ENCODE measurements around the gene NTN5. TPM values are rescaled to one million over a fixed set of nuclear protein-coding genes. Genes with fewer than 3 reads are reported as not detected.

Gene NTN5
- total RNA-seq, 1 donor from 2014 or later, result under 0.01 TPM

DNA sequence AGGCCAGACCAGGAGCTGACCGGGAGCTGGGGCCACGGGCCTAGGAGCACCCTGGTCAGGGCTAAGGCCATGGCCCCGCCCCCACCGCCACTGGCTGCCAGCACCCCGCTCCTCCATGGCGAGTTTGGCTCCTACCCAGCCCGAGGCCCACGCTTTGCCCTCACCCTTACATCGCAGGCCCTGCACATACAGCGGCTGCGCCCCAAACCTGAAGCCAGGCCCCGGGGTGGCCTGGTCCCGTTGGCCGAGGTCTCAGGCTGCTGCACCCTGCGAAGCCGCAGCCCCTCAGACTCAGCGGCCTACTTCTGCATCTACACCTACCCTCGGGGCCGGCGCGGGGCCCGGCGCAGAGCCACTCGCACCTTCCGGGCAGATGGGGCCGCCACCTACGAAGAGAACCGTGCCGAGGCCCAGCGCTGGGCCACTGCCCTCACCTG lies 46.9 kb downstream of the NTN5 start:
- Histone ChIP-seq H3K9me3 (ENCODE audit: control insufficient read depth in 3 of 3, low read length in 3 of 3) (no peaks in the 10 kb centered on the region), H3K36me3 (ENCODE audit: control insufficient read depth in 3 of 3, insufficient read depth in 3 of 3, low read length in 3 of 3) (peaks cover 3 to 11% (median 9%) of the 10 kb centered on the region in 3 donors), H3K9ac (ENCODE audit: low read depth in 1 of 3, low read length in 3 of 3) (peak overlapping the region in 1 of 3 donors; percentile 16), H3K27me3 (ENCODE audit: control insufficient read depth in 3 of 3, insufficient read depth in 3 of 3, low read length in 3 of 3) (no peaks in the 10 kb centered on the region), H3K4me1 (ENCODE audit: control insufficient read depth in 3 of 3, insufficient read depth in 3 of 3, low read length in 3 of 3) (peaks cover 36 to 39% (median 37%) of the 10 kb centered on the region in 3 donors), H3K27ac (ENCODE audit: low read depth, low read length) (no peak overlapping the region), H3K4me3 (ENCODE audit: low read length in 3 of 3) (no peak overlapping the region)

DNA sequence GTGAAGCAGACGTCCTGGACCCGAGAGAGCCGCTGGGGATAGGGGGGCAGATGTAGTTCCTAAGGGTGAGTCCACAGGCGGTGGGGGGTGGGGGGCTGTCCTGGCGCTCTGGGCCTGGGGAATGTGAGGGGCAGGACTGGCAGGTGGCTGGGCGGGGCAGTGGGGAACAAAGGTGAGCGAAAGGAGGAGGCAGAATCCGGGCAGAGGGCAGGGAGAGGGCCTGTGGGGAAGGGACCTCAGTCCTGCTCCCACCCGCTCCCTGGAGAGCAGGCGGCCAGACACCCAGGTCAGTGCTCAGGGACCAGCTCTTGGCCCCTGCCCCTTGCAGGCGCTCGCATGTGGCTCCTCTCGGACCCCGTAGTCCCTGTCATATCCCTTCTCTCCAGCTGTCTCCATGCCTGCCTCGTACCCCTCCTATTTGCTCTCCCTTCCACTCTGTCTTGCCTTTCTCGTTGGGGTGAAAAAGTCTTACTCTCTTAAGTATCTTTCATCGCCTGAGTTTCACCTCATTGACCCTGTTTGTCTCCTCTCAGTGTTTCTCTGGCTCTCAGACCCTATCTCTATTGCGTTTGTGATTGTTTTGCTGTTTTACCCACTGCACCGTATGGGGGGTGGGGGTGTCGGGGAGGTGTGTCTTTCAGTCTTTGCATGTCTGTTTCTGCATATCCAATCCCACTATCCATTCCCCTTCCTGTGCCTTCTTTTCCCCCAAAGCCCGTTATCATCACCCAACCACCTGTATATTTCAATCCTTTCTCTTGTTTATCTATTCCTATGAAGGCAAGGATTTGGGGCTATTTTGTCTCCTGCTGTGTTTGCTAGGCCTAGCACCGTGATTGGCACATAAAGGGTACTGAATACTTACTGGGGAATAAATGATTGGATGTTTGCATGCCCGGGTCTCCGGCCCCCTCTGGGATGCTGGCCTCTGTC lies 47.8 kb downstream of the NTN5 start:
- H3K27me3 ChIP-seq (ENCODE audit: control insufficient read depth in 3 of 3, insufficient read depth in 3 of 3, low read length in 3 of 3), result no peaks in the 10 kb centered on the region
- peaks cover 3 to 8% (median 3%) of the 10 kb centered on the region in 3 donors for H3K36me3 ChIP-seq (ENCODE audit: control insufficient read depth in 3 of 3, insufficient read depth in 3 of 3, low read length in 3 of 3)
- peak overlapping the region; percentile 74 for H3K27ac ChIP-seq (ENCODE audit: low read depth, low read length)
- no peaks in the 10 kb centered on the region for H3K9me3 ChIP-seq (ENCODE audit: control insufficient read depth in 3 of 3, low read length in 3 of 3)
- H3K9ac ChIP-seq (ENCODE audit: low read depth in 1 of 3, low read length in 3 of 3), result peak overlapping the region; percentile 33 to 89 (median 81)
- H3K4me3 ChIP-seq (ENCODE audit: low read length in 3 of 3), result peak overlapping the region; percentile 59 to 78 (median 78)
- peaks cover 30 to 33% (median 31%) of the 10 kb centered on the region in 3 donors for H3K4me1 ChIP-seq (ENCODE audit: control insufficient read depth in 3 of 3, insufficient read depth in 3 of 3, low read length in 3 of 3)

- Histone ChIP-seq H3K4me1 (ENCODE audit: control insufficient read depth in 3 of 3, insufficient read depth in 3 of 3, low read length in 3 of 3) (peaks cover 28 to 34% (median 32%) of the 10 kb centered on the region in 3 donors), H3K9ac (ENCODE audit: low read depth in 1 of 3, low read length in 3 of 3) (peak overlapping the region; percentile 66 to 89 (median 81)), H3K27me3 (ENCODE audit: control insufficient read depth in 3 of 3, insufficient read depth in 3 of 3, low read length in 3 of 3) (no peaks in the 10 kb centered on the region), H3K4me3 (ENCODE audit: low read length in 3 of 3) (peak overlapping the region; percentile 72 to 78 (median 78)), H3K36me3 (ENCODE audit: control insufficient read depth in 3 of 3, insufficient read depth in 3 of 3, low read length in 3 of 3) (peaks cover 0 to 3% (median 2%) of the 10 kb centered on the region in 3 donors), H3K27ac (ENCODE audit: low read depth, low read length) (peak overlapping the region; percentile 74), H3K9me3 (ENCODE audit: control insufficient read depth in 3 of 3, low read length in 3 of 3) (no peaks in the 10 kb centered on the region)
Observed at GRCh38 chr19:48624067-48624594, 48.7 kb downstream of the NTN5 start.

GRCh38 chr19:48623556-48624066 lies 49.2 kb downstream of the NTN5 start:
- Histone ChIP-seq H3K27me3 (ENCODE audit: control insufficient read depth in 3 of 3, insufficient read depth in 3 of 3, low read length in 3 of 3) (no peaks in the 10 kb centered on the region), H3K36me3 (ENCODE audit: control insufficient read depth in 3 of 3, insufficient read depth in 3 of 3, low read length in 3 of 3) (peaks cover 0 to 3% (median 2%) of the 10 kb centered on the region in 3 donors), H3K4me1 (ENCODE audit: control insufficient read depth in 3 of 3, insufficient read depth in 3 of 3, low read length in 3 of 3) (peaks cover 28 to 35% (median 34%) of the 10 kb centered on the region in 3 donors), H3K4me3 (ENCODE audit: low read length in 3 of 3) (peak overlapping the region; percentile 69 to 72 (median 69)), H3K9me3 (ENCODE audit: control insufficient read depth in 3 of 3, low read length in 3 of 3) (no peaks in the 10 kb centered on the region), H3K27ac (ENCODE audit: low read depth, low read length) (peak overlapping the region; percentile 71), H3K9ac (ENCODE audit: low read depth in 1 of 3, low read length in 3 of 3) (peak overlapping the region; percentile 66 to 75 (median 70))

DNA sequence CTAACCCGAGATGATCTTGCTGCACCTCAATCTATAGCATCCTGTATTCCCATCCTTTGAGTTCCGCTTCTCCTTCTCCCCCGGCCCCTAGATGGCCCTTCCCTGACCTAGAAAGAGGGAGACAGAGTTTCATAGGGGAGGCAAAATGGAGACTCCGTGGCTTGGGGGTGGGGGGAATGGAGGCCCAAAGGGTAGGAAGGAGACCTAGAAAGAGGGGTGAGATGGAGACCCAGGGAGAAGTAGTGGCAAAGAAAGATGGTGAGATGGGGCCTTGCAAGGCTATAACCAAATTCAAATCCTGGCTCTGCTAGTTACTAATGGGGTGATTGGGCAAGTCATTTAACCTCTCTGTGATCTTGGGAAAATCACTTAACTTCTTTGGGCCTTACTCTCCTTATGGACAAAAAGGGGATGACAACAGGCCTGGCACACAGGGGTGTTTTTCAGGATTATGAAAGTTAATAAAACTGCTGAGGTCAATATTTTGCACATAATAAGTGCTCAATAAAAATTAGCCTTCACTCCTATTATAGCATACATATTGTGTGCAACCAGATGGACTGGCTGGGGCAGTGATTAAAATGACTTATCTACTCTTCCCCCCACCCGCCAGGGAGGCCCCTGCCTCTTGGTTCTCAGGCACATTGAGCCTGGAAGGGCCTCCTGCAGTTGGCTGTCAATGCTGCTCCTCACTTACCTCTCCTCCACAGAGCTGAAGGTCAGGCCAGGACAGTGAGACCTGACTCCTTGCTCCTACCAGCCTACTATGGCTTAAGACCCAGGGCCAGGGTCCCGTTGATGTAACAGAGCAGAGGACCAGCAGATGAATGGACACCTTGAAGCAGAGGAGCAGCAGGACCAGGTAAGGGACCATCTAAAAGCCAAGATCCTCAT lies 52.9 kb downstream of the NTN5 start:
- Histone ChIP-seq H3K9ac (ENCODE audit: low read depth in 1 of 3, low read length in 3 of 3) (peak overlapping the region; percentile 86 to 94 (median 89)), H3K27me3 (ENCODE audit: control insufficient read depth in 3 of 3, insufficient read depth in 3 of 3, low read length in 3 of 3) (no peaks in the 10 kb centered on the region), H3K27ac (ENCODE audit: low read depth, low read length) (peak overlapping the region; percentile 87), H3K4me3 (ENCODE audit: low read length in 3 of 3) (peak overlapping the region; percentile 91 to 97 (median 95)), H3K36me3 (ENCODE audit: control insufficient read depth in 3 of 3, insufficient read depth in 3 of 3, low read length in 3 of 3) (peaks cover 24 to 29% (median 28%) of the 10 kb centered on the region in 3 donors), H3K9me3 (ENCODE audit: control insufficient read depth in 3 of 3, low read length in 3 of 3) (no peaks in the 10 kb centered on the region), H3K4me1 (ENCODE audit: control insufficient read depth in 3 of 3, insufficient read depth in 3 of 3, low read length in 3 of 3) (peaks cover 44 to 63% (median 49%) of the 10 kb centered on the region in 3 donors)

GRCh38 chr19:48618916-48619691 lies 53.7 kb downstream of the NTN5 start, which contains the start of the genes RPL18 and SPHK2:
Gene RPL18 (minus strand): TSS chr19:48619178. CDS start chr19:48619143, 35 bp downstream.
Gene SPHK2 (plus strand): TSS chr19:48619506. CDS start chr19:48620515, 1,009 bp downstream.
- Histone ChIP-seq H3K36me3 (ENCODE audit: control insufficient read depth in 3 of 3, insufficient read depth in 3 of 3, low read length in 3 of 3) (peaks cover 24 to 31% (median 30%) of the 10 kb centered on the region in 3 donors), H3K9me3 (ENCODE audit: control insufficient read depth in 3 of 3, low read length in 3 of 3) (no peaks in the 10 kb centered on the region)

GRCh38 chr19:48618278-48618915 lies 54.4 kb downstream of the NTN5 start:
- H3K9me3 ChIP-seq (ENCODE audit: control insufficient read depth in 3 of 3, low read length in 3 of 3), result no peaks in the 10 kb centered on the region
- no peaks in the 10 kb centered on the region for H3K27me3 ChIP-seq (ENCODE audit: control insufficient read depth in 3 of 3, insufficient read depth in 3 of 3, low read length in 3 of 3)
- peaks cover 24 to 31% (median 30%) of the 10 kb centered on the region in 3 donors for H3K36me3 ChIP-seq (ENCODE audit: control insufficient read depth in 3 of 3, insufficient read depth in 3 of 3, low read length in 3 of 3)
- H3K9ac ChIP-seq (ENCODE audit: low read depth in 1 of 3, low read length in 3 of 3), result peak overlapping the region; percentile 84 to 97 (median 92)
- H3K4me3 ChIP-seq (ENCODE audit: low read length in 3 of 3), result peak overlapping the region; percentile 90 to 97 (median 95)
- peaks cover 43 to 65% (median 53%) of the 10 kb centered on the region in 3 donors for H3K4me1 ChIP-seq (ENCODE audit: control insufficient read depth in 3 of 3, insufficient read depth in 3 of 3, low read length in 3 of 3)
- H3K27ac ChIP-seq (ENCODE audit: low read depth, low read length), result peak overlapping the region; percentile 80

More at GRCh38 chr19:48618916-48619691, 53.7 kb downstream of the NTN5 start, which contains the start of the genes RPL18 and SPHK2:
- Histone ChIP-seq H3K27ac (ENCODE audit: low read depth, low read length) (peak within 1 kb of the TSS; percentile 87), H3K4me1 (ENCODE audit: control insufficient read depth in 3 of 3, insufficient read depth in 3 of 3, low read length in 3 of 3) (peaks cover 41 to 63% (median 51%) of the 10 kb centered on the region in 3 donors), H3K4me3 (ENCODE audit: low read length in 3 of 3) (peak within 1 kb of the TSS; percentile 91 to 97 (median 95)), H3K9ac (ENCODE audit: low read depth in 1 of 3, low read length in 3 of 3) (peak within 1 kb of the TSS; percentile 92 to 97 (median 94)), H3K27me3 (ENCODE audit: control insufficient read depth in 3 of 3, insufficient read depth in 3 of 3, low read length in 3 of 3) (no peaks in the 10 kb centered on the region)

DNA sequence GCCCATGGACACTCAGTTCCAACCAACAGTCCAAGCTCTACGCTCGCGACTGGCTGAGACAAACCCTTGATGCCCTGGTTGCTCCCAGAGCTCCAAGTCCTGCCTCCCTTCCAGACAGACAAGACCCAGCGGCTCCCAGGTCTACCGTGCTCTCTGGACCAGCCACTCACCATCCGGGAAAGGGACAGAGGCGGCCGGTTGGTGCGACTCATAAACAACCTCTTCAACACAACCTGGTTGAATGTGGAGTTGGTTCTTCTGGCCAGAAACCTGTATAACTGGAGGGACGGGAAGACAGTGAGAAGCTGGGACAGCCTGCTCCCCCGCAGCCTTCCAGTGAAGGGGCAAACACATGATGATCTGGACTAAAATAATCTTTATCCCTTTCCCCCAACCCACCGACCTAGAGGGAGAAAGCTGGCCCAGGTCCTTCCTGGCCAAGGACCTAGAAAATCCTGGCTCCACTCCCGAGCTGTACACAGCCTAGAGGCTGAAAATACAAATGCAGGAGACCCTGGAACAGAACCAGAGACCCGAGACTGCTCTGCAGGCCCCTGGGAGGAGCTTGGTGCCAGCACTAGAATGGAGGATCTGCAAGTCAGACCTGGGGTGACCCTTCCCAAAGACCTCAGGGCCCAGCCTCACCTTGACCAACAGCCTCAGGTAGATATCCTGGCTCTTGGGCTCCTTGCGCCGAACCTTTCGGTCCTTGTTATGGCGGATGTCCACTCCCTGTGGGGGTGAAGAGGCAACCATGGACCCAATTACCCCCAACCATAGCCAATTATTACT lies 55.5 kb downstream of the NTN5 start:
- Histone ChIP-seq H3K4me3 (ENCODE audit: low read length in 3 of 3) (peak overlapping the region; percentile 90 to 97 (median 95)), H3K4me1 (ENCODE audit: control insufficient read depth in 3 of 3, insufficient read depth in 3 of 3, low read length in 3 of 3) (peaks cover 47 to 71% (median 60%) of the 10 kb centered on the region in 3 donors), H3K9me3 (ENCODE audit: control insufficient read depth in 3 of 3, low read length in 3 of 3) (no peaks in the 10 kb centered on the region), H3K27me3 (ENCODE audit: control insufficient read depth in 3 of 3, insufficient read depth in 3 of 3, low read length in 3 of 3) (no peaks in the 10 kb centered on the region), H3K9ac (ENCODE audit: low read depth in 1 of 3, low read length in 3 of 3) (peak overlapping the region; percentile 84 to 97 (median 92)), H3K27ac (ENCODE audit: low read depth, low read length) (no peak overlapping the region), H3K36me3 (ENCODE audit: control insufficient read depth in 3 of 3, insufficient read depth in 3 of 3, low read length in 3 of 3) (peaks cover 24 to 31% (median 30%) of the 10 kb centered on the region in 3 donors)

All from skeletal muscle tissue (tissue), 4 donors.